SH-SY5Y (cell line): ENCODE results near the gene SPRR3.

ENCODE experiments used
- GATA2 ChIP-seq: IDR thresholded peaks from 2 replicates; pipeline ENCODE4 v1.6.1; 2011; ENCODE audit warnings: mild to moderate bottlenecking, low read depth, low read length
- GATA3 ChIP-seq: IDR thresholded peaks from 2 replicates; pipeline ENCODE4 v1.6.1; 2011; ENCODE audit warnings: low read depth, mild to moderate bottlenecking, low read length, moderate library complexity

SPRR3 gene

DNA sequence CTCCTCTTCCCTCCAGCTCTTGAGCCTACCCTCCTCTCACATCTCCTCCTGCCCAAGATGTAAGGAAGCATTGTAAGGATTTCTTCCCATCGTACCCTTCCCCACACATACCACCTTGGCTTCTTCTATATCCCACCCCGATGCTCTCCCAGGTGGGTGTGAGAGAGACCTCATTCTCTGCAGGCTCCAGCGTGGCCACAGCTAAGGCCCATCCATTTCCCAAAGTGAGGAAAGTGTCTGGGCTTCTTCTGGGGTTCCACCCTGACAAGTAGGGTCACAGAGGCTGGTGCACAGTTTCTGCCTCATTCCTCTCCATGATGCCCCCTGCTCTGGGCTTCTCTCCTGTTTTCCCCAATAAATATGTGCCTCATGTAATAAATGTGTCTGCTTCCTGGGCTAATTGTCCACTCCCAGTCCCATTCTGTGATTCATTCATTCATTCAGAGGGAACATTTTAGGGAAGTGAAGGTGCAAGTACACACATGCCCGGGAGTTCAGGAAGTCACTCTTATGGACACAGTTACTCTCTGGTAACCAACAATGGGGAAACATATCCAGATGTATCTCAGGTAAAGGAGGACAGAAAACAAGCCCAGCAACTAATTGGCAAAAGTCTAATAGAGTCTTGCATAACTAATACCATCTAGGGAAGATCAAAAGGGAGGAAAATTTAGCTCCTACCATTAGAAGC lies 29.2 kb upstream of the SPRR3 start:
- TF ChIP-seq GATA3 = no peak
- no peak for TF ChIP-seq GATA2

DNA sequence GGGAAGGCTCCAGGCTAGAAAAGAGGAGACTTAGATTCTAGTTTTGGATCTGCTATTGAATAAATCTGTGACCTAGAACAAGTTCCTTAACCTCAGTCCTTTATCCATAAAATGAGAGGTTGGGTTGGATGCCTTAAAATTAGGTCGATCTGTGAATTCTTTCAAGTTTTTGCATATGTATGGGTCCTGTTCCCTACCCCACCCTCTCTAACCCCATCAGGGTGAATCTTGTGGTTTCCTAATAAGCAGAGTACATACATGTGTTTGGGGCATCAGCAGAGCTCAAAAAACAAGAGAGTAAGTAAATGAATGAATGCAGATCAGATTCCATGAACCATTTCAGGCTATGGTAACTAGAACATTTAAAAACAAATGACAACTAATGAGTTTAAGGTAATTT lies 24.9 kb upstream of the SPRR3 start:
- TF ChIP-seq GATA3 = no peak
- TF ChIP-seq GATA2 = no peak

DNA sequence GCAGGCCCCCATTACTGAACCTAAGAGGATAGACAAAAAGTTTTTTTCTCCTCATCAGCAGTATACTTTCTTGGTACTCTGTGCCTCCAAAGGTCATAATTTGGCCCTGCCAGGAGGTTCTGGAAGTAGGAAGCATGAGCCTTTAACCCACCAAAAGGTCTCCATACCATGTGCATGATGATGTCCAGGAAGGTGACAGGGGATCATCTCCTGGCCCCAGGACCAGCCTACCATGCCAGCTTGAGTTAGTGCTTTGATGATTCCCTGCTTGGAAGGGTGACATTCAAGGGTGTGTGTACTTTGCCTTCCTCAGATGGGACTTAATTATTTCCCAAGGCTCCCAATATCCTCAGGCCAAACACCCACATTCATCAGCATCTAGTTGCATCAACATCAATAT lies 23.9 kb upstream of the SPRR3 start:
- TF ChIP-seq GATA2 = no peak
- no peak for TF ChIP-seq GATA3

DNA sequence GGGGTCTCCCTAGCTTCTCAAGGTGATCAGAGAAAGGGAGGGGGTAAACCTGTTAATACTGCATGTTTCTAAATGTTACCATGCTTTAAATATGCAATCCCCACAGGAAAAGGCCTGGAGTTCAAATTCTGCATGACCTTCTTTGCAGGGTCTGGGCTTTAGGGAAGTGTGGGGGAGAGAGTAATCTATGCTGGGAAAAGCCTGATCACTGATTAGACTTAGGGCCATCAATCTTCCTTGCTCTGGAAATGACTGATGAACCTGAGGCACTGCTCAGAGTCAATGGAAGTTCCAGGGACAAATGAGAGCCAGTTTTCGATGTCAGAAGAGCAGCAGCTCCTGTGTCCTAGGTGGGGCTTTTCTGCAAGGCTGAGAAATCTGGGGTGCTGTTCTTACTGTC lies 20.9 kb upstream of the SPRR3 start:
- TF ChIP-seq GATA3 (no peak), GATA2 (no peak)

DNA sequence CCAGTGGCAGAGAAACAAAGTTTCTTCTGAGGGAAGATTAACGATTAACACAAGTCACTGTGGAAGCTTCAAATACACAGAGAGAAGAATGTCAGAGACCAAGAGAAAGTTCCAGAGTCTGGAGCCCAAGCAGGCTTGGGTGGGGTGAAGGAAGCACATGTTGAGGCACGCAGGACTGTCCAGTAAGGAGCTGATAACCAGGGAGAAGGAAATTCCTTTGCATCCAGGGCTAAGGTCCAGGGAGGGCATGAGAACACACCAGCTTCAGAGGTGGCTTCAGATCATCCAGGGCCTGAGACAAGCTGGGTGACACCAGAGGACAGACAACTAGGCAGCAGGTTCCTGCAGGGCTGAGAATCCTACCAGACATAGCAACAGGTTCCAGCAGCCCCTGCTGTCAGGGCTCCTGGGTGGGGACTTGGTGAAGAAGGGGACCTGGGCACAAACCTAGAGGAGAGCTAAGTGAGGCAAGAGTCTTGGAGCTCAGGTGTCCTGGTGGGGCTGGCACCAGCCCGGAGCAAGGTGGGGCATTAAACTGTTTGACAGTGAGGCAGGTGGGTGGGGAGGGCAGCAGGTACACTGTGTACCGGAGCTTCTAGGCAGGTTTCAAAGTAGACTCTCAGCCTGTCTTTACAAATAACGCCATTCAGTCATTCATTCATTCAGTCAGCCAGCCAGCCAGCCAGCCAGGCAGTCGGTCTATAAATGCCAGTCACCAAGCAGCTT lies 20.2 kb upstream of the SPRR3 start:
- TF ChIP-seq GATA3 = no peak
- TF ChIP-seq GATA2 = no peak

DNA sequence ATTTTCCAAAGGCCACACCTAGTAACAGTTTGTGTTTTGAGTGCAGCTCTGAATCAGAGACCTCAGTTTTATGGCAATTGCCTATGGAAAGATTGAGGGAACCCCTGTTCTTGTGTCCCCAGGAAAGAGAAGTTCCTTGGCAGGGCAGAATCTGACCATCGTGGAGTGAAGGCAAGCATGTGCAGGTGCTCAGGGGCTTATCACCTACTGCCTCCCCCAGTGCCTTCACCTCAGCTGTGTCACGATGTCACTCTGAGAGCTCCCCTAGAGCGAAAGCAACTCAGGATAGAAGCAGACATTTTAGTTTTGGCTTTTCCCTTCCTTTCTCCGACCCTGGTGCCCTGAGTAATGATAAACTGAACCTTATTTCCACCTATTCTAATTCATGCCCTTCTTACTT lies 19.5 kb upstream of the SPRR3 start:
- no peak for TF ChIP-seq GATA3
- no peak for TF ChIP-seq GATA2

DNA sequence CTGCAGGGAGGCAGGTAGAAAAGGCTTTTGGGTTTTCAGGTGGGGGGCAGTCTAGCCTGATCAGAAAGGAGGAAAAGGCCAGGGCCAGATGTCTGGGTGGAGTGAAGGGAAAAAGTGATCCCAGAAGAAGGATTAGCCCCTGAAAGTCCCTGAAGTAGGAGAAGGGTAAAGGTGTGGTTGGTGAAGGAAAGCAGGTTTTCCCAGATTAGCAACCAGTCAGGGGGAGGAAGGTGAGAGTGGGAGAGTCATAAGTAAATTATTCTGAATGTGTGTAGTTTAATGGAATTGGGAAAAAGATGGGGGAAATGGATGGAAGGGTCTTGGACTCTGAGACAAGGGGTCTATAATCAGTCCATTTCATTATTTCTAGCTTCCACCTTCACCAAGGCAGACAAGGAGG lies 18.3 kb upstream of the SPRR3 start:
- TF ChIP-seq GATA2 (no peak), GATA3 (no peak)

DNA sequence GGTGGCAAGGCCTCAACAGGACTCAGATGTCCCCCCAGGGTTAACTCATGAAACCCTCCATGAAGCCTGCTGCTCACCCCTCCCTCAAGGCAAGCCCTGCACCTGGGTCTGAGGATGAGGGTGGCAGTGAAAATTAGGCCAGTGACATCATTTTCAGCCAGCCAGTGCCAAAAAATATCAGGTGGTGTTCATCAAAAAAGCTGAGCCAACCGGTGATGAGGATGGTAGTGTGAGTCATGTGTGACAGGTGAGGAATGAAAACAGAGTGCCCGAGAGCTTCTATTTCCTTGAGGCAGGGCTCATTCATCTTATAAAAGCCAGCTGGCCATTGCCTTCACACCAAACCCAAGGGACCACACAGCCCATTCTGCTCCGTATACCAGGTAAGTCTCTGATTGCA lies 17.8 kb upstream of the SPRR3 start, which contains the start of gene SPRR1A:
Gene SPRR1A (plus strand): TSS at position 339 of the 400 bp plus-strand sequence. CDS start 1,150 bp downstream, outside the sequence.
- TF ChIP-seq GATA2 = no peak
- no peak for TF ChIP-seq GATA3

DNA sequence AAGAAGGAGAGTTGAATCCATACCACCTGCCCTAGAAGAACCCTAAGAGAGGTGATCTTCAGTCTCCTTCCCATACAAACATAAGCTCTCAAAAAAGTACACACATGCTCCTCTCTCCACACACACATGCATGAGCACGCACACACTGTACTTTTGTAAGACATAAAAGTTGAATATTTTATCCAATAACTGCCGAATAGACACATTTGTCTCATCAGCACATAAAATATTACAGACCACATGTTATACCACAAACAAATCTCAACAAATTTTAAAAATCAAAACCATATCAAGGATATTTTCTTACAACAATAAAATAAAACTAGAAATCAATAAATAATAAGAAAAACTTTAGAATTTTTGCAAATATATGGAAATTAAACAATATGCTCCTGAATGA lies 15.0 kb upstream of the SPRR3 start:
- TF ChIP-seq GATA3 (no peak), GATA2 (no peak)

DNA sequence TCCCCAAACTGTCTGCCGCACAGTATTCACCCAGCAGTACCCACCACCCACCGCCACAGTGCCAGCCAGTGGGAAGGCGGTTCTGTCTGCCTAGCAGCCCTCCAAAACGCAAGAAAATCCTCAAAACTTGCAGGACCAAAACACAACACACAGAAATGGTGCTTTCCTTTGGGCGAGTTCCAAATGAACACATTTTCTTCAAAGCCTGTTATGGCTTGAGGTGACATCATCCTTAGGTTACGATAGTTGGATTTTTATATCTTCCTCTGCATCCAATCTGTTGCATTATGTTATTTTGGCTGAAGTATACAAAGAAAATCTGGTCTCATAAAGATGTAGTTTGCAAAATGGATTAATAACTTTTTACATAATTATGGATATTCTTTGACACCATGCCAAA lies 8.4 kb upstream of the SPRR3 start:
- TF ChIP-seq GATA3 = no peak
- TF ChIP-seq GATA2 = no peak

DNA sequence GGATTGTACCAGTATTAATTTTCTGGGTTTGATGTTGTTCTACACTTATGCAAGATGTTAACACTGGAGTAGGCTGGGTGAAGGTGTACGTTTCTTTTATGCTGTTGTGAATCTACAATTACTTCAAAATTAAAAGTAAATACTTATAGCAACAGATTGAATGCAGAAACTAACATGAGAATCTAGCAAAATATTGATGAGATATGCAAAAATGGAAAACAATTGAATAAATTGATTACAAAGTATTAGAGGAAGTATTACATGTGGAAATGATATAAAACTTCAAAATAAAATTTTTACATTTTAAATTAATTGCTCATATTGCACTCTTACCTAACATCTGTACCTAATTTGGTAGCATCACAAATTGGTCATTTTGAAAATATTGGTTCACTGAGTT lies 5.7 kb upstream of the SPRR3 start:
- TF ChIP-seq GATA3 (no peak), GATA2 (no peak)

DNA sequence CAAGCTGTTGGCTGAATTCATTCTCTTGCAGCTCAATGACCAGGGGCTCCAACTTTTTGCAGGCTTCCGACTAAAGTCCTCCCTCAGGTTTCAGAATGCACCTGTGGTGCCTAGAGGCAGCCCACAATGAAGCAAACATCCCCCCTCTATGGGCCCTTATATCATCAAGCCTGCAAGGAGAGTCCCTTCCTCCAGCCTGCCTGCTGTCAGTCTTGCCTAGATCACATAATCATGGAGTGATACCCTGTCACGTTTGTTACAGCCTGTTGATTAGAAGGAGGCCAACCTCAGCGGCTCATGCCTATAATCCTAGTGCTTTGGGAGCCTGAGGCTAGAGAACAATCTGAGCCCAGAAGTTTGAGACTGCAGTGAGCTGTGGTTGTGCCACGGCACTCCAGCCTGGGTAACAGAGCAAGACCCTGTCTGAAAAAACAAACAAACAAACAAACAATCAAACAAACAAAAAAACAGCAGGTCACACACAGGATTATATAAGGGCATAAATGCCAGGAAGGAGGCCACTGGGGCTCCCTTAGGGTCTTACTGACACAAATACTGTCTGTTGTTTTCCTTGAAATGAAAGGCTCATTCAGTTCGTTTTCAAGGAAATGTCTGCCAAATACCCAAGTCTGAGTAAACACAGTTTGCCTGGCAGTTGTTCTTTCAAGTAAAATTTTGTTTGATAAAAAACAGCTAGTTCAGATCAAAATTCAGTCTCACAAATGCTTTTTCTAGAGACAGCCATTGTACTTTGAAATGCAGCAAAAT lies 4.7 kb upstream of the SPRR3 start:
- no peak for TF ChIP-seq GATA2
- no peak for TF ChIP-seq GATA3

DNA sequence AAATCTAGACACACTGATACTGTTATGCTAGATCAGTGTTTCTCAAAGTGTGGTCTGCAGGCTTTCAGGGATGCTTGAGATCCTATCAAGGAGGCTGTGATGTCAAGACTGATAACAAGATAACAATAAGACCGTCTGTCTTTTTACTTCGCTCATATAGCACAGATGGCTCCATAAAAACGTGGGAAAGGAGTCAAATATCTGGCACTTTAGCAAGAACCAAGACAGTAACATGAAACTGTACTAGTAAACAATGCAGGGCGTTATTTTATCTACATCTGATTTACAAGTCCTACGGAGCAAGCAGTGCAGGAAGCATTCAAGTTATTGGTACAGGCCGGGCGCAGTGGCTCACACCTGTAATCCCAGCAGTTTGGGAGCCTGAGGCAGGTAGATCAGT lies 3.6 kb upstream of the SPRR3 start:
- TF ChIP-seq GATA3 (no peak), GATA2 (no peak)

DNA sequence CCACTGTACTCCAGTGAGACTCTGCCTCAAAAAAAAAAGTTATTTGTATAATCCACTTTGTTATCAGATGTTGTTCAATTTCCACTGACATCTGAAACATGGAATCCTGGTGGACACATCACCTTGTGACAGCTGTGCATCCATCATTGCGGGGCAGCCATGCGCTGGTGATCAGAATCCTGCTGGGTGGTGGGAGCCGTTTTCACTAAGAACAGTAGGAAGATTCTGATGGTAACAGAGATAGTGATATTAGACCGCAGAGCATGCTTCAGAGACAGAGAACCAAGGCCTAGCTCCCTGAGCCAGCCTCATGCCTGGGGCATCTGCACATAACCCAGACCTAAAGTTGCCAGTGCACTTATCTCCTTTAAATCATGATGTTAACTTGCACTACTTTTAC lies 3.1 kb upstream of the SPRR3 start:
- TF ChIP-seq GATA3 (no peak), GATA2 (no peak)

DNA sequence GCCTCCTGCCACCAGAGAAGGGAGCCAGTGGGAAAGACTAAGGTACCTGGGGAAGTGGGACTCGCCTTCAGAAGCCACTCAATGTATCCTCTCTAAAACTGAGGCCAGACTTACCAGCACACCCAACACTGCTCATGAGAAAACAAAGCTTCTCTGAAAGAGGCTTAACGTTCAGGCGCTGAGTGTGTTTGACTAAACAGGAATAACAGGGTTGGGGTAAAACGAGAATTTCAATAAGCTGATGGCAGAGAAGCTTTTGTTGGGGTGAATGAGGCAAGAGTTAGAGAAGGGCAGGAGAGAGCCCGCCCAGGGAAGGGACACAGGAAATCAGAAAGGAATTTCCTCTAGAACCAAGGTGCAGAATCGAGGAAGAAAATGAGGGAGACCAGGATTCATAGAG lies 1.7 kb upstream of the SPRR3 start:
- TF ChIP-seq GATA2 (no peak), GATA3 (no peak)

DNA sequence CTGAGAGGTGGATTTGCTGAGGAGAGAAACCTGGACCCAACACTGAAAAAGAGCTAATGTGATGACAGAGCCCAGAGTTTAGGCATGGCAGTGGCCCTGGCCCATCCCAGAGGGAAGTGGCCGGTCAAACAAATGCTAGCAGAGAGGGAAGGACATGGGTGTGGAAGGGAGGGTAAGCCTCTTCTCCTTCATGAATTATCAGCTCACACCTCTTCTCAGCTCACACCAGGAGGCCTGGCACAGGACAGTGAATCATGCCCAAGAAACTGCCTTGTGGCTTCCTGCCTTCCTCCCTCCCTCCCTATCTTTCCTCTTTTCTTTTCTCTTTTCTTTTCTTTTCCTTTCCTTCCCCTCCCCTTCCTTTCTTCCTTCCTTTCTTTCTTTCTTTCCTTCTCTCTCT lies 1.3 kb upstream of the SPRR3 start:
- no peak for TF ChIP-seq GATA3
